DOHH2 (cell line): Measurements from ENCODE around the gene GTF2A1L.

ENCODE experiments used
- CTCF ChIP-seq: fragments of 200-600 bp; sonication (generic); IDR thresholded peaks from one replicate; pipeline ENCODE4 v1.5.1; 2014; ENCODE audit warnings: antibody characterized with exemption, mild to moderate bottlenecking, low read depth, low read length; ENCODE audit not compliant: poor library complexity, severe bottlenecking
- EZH2phosphoT487 ChIP-seq: fragments of 200-600 bp; sonication (generic); IDR thresholded peaks from 2 replicates; pipeline ENCODE4 v1.6.1; 2017; ENCODE audit warnings: borderline replicate concordance, mild to moderate bottlenecking, antibody characterized with exemption, low read length, moderate library complexity, mixed read lengths

- TF ChIP-seq CTCF (no peak), EZH2phosphoT487 (no peak)
Observed at GRCh38 chr2:48715042-48715899, 97.6 kb downstream of the GTF2A1L start.
